Thyroid gland (tissue), 4 donors: ENCODE data around the gene RBM23.

ENCODE experiments used
- POLR2A ChIP-seq, 2 donors: fragments of 450-650 bp; IDR thresholded peaks; one replicate each; pipeline ENCODE4 v1.6.1; 2017; ENCODE audit warnings: antibody characterized with exemption in 2 of 2, mild to moderate bottlenecking in 2 of 2, moderate library complexity in 1 of 2
- TF ChIP-seq, protein P1 (sequence below), 6 experiments: fragments of 200-600 bp in 3 of 6; fragments of 450-650 bp in 3 of 6; sonication (generic) in 3 of 6; IDR thresholded peaks; one replicate each; pipeline ENCODE4 v1.5.1; 2016 to 2019; ENCODE audit warnings: antibody characterized with exemption in 6 of 6, mild to moderate bottlenecking in 2 of 6, inconsistent platforms in 1 of 6, moderate library complexity in 1 of 6

DNA sequence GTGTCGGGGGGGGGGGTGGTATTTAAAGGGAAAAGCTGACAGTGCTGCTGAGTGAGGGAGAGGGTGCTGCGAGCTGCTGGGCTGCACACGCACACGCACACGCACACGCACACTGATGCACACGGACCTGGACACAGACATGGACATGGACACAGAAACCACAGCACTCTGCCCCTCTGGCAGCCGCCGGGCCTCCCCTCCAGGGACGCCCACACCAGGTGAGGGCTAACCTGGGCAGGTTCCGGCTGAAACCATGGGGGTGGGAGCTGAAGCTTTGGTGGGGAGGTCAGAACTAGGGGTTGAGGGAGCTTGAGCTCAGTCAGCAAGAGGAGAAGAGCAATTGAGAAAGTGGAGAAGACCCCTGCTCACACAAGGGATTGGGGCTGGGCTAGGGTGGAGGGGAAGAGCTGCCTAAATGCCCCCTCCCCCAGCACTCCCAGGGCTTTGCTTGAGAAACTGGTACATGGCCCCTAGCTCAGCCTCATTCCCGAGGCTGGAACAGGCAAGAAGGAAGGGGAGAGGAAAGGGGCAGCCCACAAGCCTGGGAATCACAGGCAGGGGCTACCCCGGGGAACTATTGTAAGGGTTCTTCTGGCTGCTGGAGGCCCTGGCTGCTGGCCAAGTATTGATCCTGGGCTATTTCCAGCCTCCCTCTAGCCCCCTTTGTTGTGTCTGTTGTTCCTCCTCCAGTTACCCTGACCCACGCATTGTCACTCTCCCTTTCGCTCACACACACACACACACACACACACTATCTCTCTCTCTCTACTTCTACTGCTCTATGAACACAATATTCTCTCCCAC, 35.6 kb downstream of the RBM23 start, which contains the start of gene REM2:
- no peak for TF ChIP-seq POLR2A (IDR thresholded peaks at IDR 0.05)
- TF ChIP-seq, protein P1, sequence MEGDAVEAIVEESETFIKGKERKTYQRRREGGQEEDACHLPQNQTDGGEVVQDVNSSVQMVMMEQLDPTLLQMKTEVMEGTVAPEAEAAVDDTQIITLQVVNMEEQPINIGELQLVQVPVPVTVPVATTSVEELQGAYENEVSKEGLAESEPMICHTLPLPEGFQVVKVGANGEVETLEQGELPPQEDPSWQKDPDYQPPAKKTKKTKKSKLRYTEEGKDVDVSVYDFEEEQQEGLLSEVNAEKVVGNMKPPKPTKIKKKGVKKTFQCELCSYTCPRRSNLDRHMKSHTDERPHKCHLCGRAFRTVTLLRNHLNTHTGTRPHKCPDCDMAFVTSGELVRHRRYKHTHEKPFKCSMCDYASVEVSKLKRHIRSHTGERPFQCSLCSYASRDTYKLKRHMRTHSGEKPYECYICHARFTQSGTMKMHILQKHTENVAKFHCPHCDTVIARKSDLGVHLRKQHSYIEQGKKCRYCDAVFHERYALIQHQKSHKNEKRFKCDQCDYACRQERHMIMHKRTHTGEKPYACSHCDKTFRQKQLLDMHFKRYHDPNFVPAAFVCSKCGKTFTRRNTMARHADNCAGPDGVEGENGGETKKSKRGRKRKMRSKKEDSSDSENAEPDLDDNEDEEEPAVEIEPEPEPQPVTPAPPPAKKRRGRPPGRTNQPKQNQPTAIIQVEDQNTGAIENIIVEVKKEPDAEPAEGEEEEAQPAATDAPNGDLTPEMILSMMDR (IDR thresholded peaks at IDR 0.05): no peak
